Stimulated activated CD4-positive, alpha-beta T cell treated with anti-CD3 and anti-CD28 coated beads, Interleukin-4, amount 100 ng/mL, for 48 hours (primary cell): Measurements from ENCODE around the gene SPTBN1.

Experiments used
- DNase-seq, 2 donors: peaks; one replicate each; pipeline ENCODE4 v3.0.0-alpha.2; 2020; ENCODE audit warnings: low read depth in 2 of 2

The SPTBN1 gene

DNA sequence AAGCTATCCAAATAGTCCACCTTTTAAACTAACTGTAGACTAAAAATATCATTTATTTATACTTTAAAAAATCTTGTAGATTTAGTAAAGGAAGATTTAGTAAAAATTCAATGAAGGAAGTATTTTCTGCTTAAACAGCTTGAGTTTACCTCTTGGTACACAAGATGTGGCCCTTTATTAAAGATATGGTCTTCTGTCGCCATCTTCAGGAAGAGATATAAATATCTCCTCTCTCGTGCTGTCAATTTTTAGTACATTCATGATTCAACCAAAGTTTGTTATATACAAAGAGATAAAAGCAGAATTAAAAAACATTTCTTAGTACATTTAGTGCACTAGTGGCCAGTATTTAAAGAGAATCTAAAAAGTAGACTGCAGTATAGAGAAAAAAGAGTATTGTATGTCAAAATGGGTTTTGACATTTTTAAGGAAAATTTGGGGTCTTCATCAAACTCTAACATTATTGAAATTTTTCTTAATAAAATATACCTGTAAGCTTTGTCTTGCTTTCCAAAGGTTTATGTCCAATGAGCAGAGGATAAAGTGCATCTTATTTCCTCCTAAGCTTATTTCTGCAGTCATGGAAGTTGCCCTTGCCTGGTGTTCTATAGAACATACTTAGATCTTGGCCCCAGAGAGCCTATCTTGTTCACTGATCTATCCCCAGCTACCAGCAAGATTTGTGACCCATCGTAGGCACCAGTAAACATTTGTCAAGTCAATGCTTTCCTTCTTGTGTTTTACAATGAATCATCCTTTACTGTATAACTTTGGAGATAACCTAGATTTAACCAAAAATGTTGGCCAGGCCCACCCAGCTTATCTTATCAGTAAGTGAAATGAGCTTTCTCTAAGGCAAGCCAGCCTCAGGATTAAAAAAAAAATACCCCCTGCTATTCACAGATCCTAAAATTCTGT is 248.8 kb downstream of the SPTBN1 start:
- no peak for DNase-seq

DNA sequence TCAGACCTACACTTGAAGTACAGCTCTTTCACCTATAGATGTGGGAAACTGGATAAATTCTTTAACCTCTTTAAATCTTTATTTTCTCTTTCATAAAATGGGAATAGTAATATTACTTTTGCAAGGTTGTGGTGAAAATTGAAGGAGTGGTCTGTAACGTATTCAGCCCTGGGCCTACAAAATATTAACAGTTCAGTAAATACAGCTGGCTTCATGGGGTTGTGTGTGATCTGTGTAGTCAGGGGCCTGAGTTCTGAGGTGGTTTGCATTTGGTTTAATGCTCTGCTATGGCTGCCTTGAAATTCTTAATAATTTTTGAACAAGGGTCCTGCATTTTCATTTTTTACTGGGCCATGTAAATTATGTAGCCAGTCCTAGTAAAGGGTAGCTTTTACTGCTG is 250.5 kb downstream of the SPTBN1 start:
- DNase-seq, result no peak

DNA sequence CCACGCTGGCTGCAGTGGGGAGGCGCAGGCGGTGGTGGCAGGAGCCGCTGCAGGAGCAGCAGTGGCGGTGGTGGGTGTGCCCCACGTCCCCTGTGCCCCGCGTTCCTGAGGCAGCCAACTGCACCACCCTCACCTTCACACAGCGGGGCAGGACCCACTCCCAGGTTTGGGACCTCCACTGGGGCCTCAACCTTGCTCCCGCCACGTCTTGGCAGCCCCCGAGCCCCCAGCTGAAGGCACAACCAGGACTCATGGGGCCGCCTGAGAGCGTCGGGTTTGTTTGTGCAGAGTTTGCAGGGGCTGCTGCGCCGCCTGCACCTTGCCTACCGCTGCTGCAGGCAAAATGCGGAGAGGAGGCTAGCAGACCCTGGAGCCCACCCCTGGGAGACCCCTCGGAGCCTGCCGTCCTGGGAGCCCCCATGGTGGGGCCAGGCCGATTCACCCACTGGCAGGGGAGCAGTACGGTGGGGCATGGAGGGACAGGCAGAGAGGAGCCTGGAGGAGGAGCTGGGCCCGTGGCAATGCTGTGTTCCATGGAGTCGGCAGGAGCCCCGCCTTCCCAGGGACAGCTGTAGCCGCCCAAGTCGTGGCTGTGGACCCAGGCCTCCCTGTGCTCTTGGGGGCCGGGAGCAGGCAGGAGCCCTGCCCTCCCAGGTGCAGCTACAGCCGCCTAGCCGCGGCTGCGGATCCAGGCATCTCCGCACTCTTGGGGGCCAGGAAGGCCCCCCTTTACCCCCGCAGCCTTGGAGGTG is 252.6 kb downstream of the SPTBN1 start:
- DNase-seq, result no peak

DNA sequence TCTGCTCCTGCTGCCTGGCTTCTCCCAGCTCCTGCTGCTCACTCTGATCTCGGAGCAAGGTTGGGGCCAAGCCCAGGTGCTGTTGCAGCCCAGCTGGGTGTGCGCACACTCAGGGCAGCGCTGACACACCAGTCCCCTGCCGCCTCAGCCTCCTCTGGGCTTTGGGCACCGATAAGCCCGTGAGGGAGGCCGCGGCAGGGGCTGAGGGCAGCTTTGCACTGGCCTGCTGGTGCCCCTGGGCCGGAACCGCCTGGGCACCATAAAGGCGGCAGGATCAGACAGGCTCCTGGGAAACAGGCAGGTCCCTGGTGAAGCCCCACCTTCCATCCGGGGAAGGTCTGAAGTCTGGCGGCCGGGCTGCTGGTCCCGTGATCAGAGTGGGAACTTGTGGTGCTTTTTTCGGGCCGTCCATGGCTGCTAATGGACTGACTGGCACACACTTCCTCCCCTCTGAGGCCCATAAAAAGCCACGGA is 253.2 kb downstream of the SPTBN1 start:
- no peak for DNase-seq

DNA sequence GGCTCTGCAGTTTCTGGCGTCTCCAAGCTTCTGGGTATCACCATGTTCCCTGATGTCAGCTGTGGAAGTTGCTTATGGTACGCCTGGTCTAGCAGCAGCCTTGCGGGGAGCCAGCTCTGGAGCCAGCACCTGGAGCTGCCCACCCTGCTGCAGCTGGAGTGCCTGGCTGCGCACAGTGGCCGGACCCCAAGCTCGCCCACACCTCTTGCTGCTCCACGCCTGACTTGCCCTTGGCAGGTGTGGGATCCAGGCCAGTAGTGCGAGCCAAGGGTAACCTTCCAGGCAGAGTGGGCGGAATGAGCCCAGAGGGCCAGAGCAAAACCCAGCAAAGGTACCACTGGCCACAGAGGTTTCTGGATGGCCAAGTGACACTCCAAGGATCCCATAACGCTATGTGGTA is 254.1 kb downstream of the SPTBN1 start:
- DNase-seq, result no peak

DNA sequence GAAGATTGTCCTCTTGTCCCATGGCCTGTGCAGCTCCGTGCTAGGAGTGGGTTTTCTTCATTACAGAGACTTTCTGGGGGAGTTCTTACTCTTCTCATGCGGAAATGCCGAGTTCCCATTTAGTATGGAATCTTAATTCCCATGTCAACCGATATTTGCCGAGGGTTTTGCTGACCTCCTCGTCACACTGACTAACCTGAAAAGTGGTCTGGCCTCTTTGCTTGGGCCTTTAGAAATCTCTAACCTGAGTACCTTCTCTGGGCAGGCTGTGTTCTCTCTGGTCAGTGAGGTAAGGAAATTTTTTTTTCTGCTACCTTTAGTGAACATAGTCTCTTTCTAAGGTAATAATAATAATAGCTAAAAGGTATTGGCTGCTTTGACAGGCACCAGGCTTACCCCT is 256.4 kb downstream of the SPTBN1 start:
- no peak for DNase-seq

DNA sequence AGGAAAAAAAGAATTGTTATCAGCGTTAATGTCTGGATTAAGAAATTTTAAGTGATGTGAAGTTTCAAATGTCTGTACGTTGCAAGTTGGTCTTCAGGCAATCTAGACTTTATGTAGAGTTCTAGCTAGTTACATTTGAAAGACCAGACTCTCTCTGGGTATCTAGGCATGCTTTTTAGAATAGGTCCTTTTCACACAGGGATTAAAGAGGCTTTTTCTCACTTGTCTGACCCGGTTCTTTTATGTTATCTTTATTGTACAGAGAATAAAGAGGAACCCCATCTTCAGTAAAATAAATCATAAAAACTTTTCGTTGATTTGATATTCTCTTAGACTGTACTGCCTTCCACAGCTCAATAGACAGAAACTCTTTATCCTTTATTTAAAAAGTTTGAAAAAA is 258.9 kb downstream of the SPTBN1 start:
- DNase-seq, result no peak

DNA sequence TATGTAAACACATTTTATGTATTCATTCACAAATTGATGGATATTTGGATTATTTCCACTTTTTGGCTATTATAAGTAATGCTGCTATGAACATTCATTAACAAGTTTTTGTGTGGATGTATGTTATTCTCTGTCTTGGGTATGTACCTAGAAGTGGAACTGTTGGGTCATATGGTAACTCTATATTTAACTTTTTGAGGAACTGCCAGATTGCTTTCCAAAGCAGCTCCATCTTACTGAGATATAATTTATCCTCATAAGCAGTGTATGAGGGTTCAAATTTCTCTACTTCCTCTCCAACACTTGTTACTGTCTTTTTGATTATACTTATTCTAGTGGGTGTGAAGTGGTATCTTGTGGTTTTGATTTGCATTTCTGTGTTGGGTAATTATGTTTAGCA is 260.2 kb downstream of the SPTBN1 start:
- no peak for DNase-seq

DNA sequence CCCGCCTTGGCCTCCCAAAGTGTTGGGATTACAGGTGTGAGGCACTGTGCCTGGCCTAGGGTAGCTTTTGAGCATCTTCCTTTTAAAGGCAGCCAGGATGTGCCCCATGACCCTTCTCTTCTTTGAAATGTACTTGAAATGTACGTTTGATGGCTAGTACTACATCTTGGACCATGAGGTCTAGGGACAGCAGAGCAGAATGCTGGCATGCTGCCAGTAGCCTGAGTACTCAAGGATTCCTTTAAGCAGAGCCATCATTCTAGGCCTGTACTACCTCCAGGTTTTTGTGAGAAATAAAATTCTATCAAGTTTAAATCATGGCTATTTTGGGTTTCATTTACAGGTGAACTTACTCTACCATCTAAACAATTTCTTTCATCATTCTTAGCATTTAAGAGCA is 264.4 kb downstream of the SPTBN1 start:
- DNase-seq, result no peak
